HPDE6-E6E7 (cell line): ENCODE data around the gene POLR3A.

Experiments
- DNase-seq: peaks from one replicate; pipeline ENCODE4 v3.0.0; 2011; ENCODE audit warnings: missing footprints; ENCODE audit errors: extremely low spot score

POLR3A gene

GRCh38 chr10:77946084-77946483, 83.2 kb downstream of the POLR3A start:
- DNase-seq, result no peak

GRCh38 chr10:77944519-77944918, 84.8 kb downstream of the POLR3A start:
- no peak for DNase-seq

- peak; percentile 73 for DNase-seq
These were observed 86.0 kb downstream of the POLR3A start for GRCh38 chr10:77943121-77943901.

GRCh38 chr10:77941790-77942189, 87.5 kb downstream of the POLR3A start:
- no peak for DNase-seq

GRCh38 chr10:77940627-77941026, 88.7 kb downstream of the POLR3A start:
- DNase-seq, result peak; percentile 38

GRCh38 chr10:77940225-77940624, 89.1 kb downstream of the POLR3A start:
- no peak for DNase-seq

GRCh38 chr10:77939561-77940001, 89.7 kb downstream of the POLR3A start:
- no peak for DNase-seq

GRCh38 chr10:77936697-77937567, 92.4 kb downstream of the POLR3A start:
- DNase-seq, result no peak

- no peak for DNase-seq
These were observed 97.1 kb downstream of the POLR3A start for GRCh38 chr10:77932016-77932715.

- DNase-seq, result no peak
These were observed 101.7 kb downstream of the POLR3A start for GRCh38 chr10:77927402-77928246.

GRCh38 chr10:77926566-77927401, 102.5 kb downstream of the POLR3A start, which contains the start of gene DLG5:
Gene DLG5, minus strand, starts transcription at chr10:77926755. Its CDS starts 235 bp downstream, at chr10:77926520.
- DNase-seq, result no peak

- DNase-seq, result no peak
These were observed 103.3 kb downstream of the POLR3A start for GRCh38 chr10:77925795-77926565.

GRCh38 chr10:77925410-77925794, 103.9 kb downstream of the POLR3A start:
- no peak for DNase-seq

- DNase-seq, result no peak
These were observed 106.6 kb downstream of the POLR3A start for GRCh38 chr10:77922566-77923179.

- no peak for DNase-seq
These were observed 107.3 kb downstream of the POLR3A start for GRCh38 chr10:77922055-77922454.

GRCh38 chr10:77921395-77921794, 107.9 kb downstream of the POLR3A start:
- DNase-seq, result no peak

- no peak for DNase-seq
These were observed 108.8 kb downstream of the POLR3A start for GRCh38 chr10:77920495-77920894.

- DNase-seq, result no peak
These were observed 109.6 kb downstream of the POLR3A start for GRCh38 chr10:77919713-77920108.
